ENCODE measurements around the gene ZC3H10. TPM values are rescaled to one million over a fixed set of nuclear protein-coding genes. Genes with fewer than 3 reads are reported as not detected.

Gene ZC3H10
- total and polyA plus RNA-seq, 2 experiments from 2014 or later: 2.7 to 3.0 TPM

GRCh38 chr12:56086096-56086495 lies 32.0 kb upstream of the ZC3H10 start:
- Histone ChIP-seq H3K9ac (no peak overlapping the region), H3K9me2 (ENCODE audit: insufficient read depth) (no peaks in the 10 kb centered on the region), H3K27me3 (replicated peaks; ENCODE audit: insufficient read depth) (no peaks in the 10 kb centered on the region; the same call in 1 of the 2 replicates), H4K20me1 (ENCODE audit: insufficient read depth) (no peaks in the 10 kb centered on the region), H3K27ac (no peak overlapping the region), H3K79me2 (ENCODE audit: insufficient read depth) (no peaks in the 10 kb centered on the region), H3K4me1 (ENCODE audit: insufficient read depth) (no peaks in the 10 kb centered on the region), H3K9me3 (ENCODE audit: low read depth) (no peaks in the 10 kb centered on the region), H2AFZ (no peak overlapping the region), H3K4me3 (no peak overlapping the region), H3K4me2 (ENCODE audit: unreplicated experiment) (no peak overlapping the region), H3F3A (ENCODE audit: insufficient read depth) (no peaks in the 10 kb centered on the region), H3K36me3 (ENCODE audit: low read depth) (no peaks in the 10 kb centered on the region)
- DNase-seq: no peak
- in situ Hi-C loops (cut with MboI): no loop called here
- TF ChIP-seq EZH2 (IDR thresholded peaks at IDR 0.05; ENCODE audit: insufficient read depth, poor library complexity, severe bottlenecking) (no peak), EZH2phosphoT487 (IDR thresholded peaks at IDR 0.05; ENCODE audit: insufficient read depth, low read depth) (no peak)
- WGBS, 2 experiments (ENCODE audit: low coverage in 1 of 2, low lambda C conversion rate in 2 of 2, missing lambda C conversion rate in 2 of 2): 69 to 90% methylated on average over 3 of the region's 3 CpGs

- in situ Hi-C loops (cut with MboI): no loop called here
- H3K9me3 ChIP-seq (ENCODE audit: low read depth): no peaks in the 10 kb centered on the region
- H3K27me3 ChIP-seq (replicated peaks; ENCODE audit: insufficient read depth): no peaks in the 10 kb centered on the region
- no peak overlapping the region for H2AFZ ChIP-seq
- no peaks in the 10 kb centered on the region for H3K79me2 ChIP-seq (ENCODE audit: insufficient read depth)
- no peaks in the 10 kb centered on the region for H3K4me1 ChIP-seq (ENCODE audit: insufficient read depth)
- 78 to 83% methylated on average over 6 of the region's 6 CpGs for WGBS, 2 experiments (ENCODE audit: low coverage in 1 of 2, low lambda C conversion rate in 2 of 2, missing lambda C conversion rate in 2 of 2)
- no peak overlapping the region for H3K9ac ChIP-seq
- TF ChIP-seq EZH2 (IDR thresholded peaks at IDR 0.05; ENCODE audit: insufficient read depth, poor library complexity, severe bottlenecking): no peak
- TF ChIP-seq EZH2phosphoT487 (IDR thresholded peaks at IDR 0.05; ENCODE audit: insufficient read depth, low read depth): no peak
- no peak for DNase-seq
- H3F3A ChIP-seq (ENCODE audit: insufficient read depth): no peaks in the 10 kb centered on the region
- no peak overlapping the region for H3K4me2 ChIP-seq (ENCODE audit: unreplicated experiment)
- H4K20me1 ChIP-seq (ENCODE audit: insufficient read depth): no peaks in the 10 kb centered on the region
- no peaks in the 10 kb centered on the region for H3K9me2 ChIP-seq (ENCODE audit: insufficient read depth)
- H3K27ac ChIP-seq: no peak overlapping the region
- no peak overlapping the region for H3K4me3 ChIP-seq
- H3K36me3 ChIP-seq (ENCODE audit: low read depth): no peaks in the 10 kb centered on the region
These were observed 31.5 kb upstream of the ZC3H10 start for GRCh38 chr12:56086608-56087007.

GRCh38 chr12:56087220-56087619 lies 30.8 kb upstream of the ZC3H10 start:
- H3K9ac ChIP-seq: no peak overlapping the region
- TF ChIP-seq EZH2phosphoT487 (IDR thresholded peaks at IDR 0.05; ENCODE audit: insufficient read depth, low read depth) (no peak), EZH2 (IDR thresholded peaks at IDR 0.05; ENCODE audit: insufficient read depth, poor library complexity, severe bottlenecking) (no peak)
- H3F3A ChIP-seq (ENCODE audit: insufficient read depth): no peaks in the 10 kb centered on the region
- H3K4me3 ChIP-seq: no peak overlapping the region
- WGBS, 2 experiments (ENCODE audit: low coverage in 1 of 2, low lambda C conversion rate in 2 of 2, missing lambda C conversion rate in 2 of 2): 64 to 72% methylated on average over 6 of the region's 6 CpGs
- H4K20me1 ChIP-seq (ENCODE audit: insufficient read depth): no peaks in the 10 kb centered on the region
- no peaks in the 10 kb centered on the region for H3K79me2 ChIP-seq (ENCODE audit: insufficient read depth)
- H3K4me1 ChIP-seq (ENCODE audit: insufficient read depth): no peaks in the 10 kb centered on the region
- in situ Hi-C loops (cut with MboI): no loop called here
- no peaks in the 10 kb centered on the region for H3K27me3 ChIP-seq (replicated peaks; ENCODE audit: insufficient read depth)
- no peaks in the 10 kb centered on the region for H3K9me2 ChIP-seq (ENCODE audit: insufficient read depth)
- no peaks in the 10 kb centered on the region for H3K36me3 ChIP-seq (ENCODE audit: low read depth)
- H3K27ac ChIP-seq: no peak overlapping the region
- no peak overlapping the region for H3K4me2 ChIP-seq (ENCODE audit: unreplicated experiment)
- no peak overlapping the region for H2AFZ ChIP-seq
- H3K9me3 ChIP-seq (ENCODE audit: low read depth): no peaks in the 10 kb centered on the region
- DNase-seq: peak; percentile 27

GRCh38 chr12:56097738-56098137 lies 20.3 kb upstream of the ZC3H10 start:
- in situ Hi-C loops (cut with MboI): no loop called here
- no peaks in the 10 kb centered on the region for H3K9me2 ChIP-seq (ENCODE audit: insufficient read depth)
- 77 to 86% methylated on average over 6 of the region's 6 CpGs for WGBS, 2 experiments (ENCODE audit: low coverage in 1 of 2, low lambda C conversion rate in 2 of 2, missing lambda C conversion rate in 2 of 2)
- no peak overlapping the region for H3K4me3 ChIP-seq
- H4K20me1 ChIP-seq (ENCODE audit: insufficient read depth): no peaks in the 10 kb centered on the region
- TF ChIP-seq EZH2phosphoT487 (IDR thresholded peaks at IDR 0.05; ENCODE audit: insufficient read depth, low read depth) (no peak), EZH2 (IDR thresholded peaks at IDR 0.05; ENCODE audit: insufficient read depth, poor library complexity, severe bottlenecking) (no peak)
- no peaks in the 10 kb centered on the region for H3K9me3 ChIP-seq (ENCODE audit: low read depth)
- no peaks in the 10 kb centered on the region for H3K4me1 ChIP-seq (ENCODE audit: insufficient read depth)
- no peak overlapping the region for H2AFZ ChIP-seq
- H3K4me2 ChIP-seq (ENCODE audit: unreplicated experiment): no peak overlapping the region
- H3K9ac ChIP-seq: no peak overlapping the region
- no peak for DNase-seq
- no peaks in the 10 kb centered on the region for H3K36me3 ChIP-seq (ENCODE audit: low read depth)
- H3F3A ChIP-seq (ENCODE audit: insufficient read depth): no peaks in the 10 kb centered on the region
- no peak overlapping the region for H3K27ac ChIP-seq
- no peaks in the 10 kb centered on the region for H3K79me2 ChIP-seq (ENCODE audit: insufficient read depth)
- H3K27me3 ChIP-seq (replicated peaks; ENCODE audit: insufficient read depth): peaks cover 24% of the 10 kb centered on the region

GRCh38 chr12:56098592-56098991 lies 19.5 kb upstream of the ZC3H10 start:
- Histone ChIP-seq H2AFZ (no peak overlapping the region), H3F3A (ENCODE audit: insufficient read depth) (no peaks in the 10 kb centered on the region), H3K4me2 (ENCODE audit: unreplicated experiment) (no peak overlapping the region), H3K9me3 (ENCODE audit: low read depth) (no peaks in the 10 kb centered on the region), H3K36me3 (ENCODE audit: low read depth) (no peaks in the 10 kb centered on the region), H3K79me2 (ENCODE audit: insufficient read depth) (no peaks in the 10 kb centered on the region), H3K9me2 (ENCODE audit: insufficient read depth) (no peaks in the 10 kb centered on the region), H3K9ac (no peak overlapping the region), H3K4me1 (ENCODE audit: insufficient read depth) (0 out of 2 replicates have a peak, but pooled peaks cover 5% of the 10 kb centered on the region), H3K27me3 (replicated peaks; ENCODE audit: insufficient read depth) (peaks cover 24% of the 10 kb centered on the region), H3K4me3 (no peak overlapping the region), H4K20me1 (ENCODE audit: insufficient read depth) (no peaks in the 10 kb centered on the region), H3K27ac (no peak overlapping the region)
- TF ChIP-seq EZH2 (IDR thresholded peaks at IDR 0.05; ENCODE audit: insufficient read depth, poor library complexity, severe bottlenecking) (no peak), EZH2phosphoT487 (IDR thresholded peaks at IDR 0.05; ENCODE audit: insufficient read depth, low read depth) (no peak)
- no peak for DNase-seq
- in situ Hi-C loops (cut with MboI): no loop called here
- WGBS, 2 experiments (ENCODE audit: low coverage in 1 of 2, low lambda C conversion rate in 2 of 2, missing lambda C conversion rate in 2 of 2): 63 to 74% methylated on average over 3 of the region's 3 CpGs

All from GM23248 (cell line).